Vagina (tissue), 2 donors: ENCODE data around the gene BAIAP2L1.

ENCODE experiments used
- POLR2A ChIP-seq, 2 donors: fragments of 450-650 bp; IDR thresholded peaks; one replicate each; pipeline ENCODE4 v1.6.1; 2017; ENCODE audit warnings: antibody characterized with exemption in 2 of 2, mild to moderate bottlenecking in 2 of 2, moderate library complexity in 2 of 2
- POLR2AphosphoS5 ChIP-seq, 2 donors: sonication (generic); formaldehyde crosslinking; IDR thresholded peaks; one replicate each; pipeline ENCODE4 v1.9.0; 2017; ENCODE audit warnings: antibody characterized with exemption in 2 of 2, mild to moderate bottlenecking in 2 of 2, low read depth in 1 of 2; ENCODE audit not compliant: insufficient read depth in 1 of 2
- TF ChIP-seq, protein P1 (sequence below), 3 experiments: fragments of 450-650 bp in 2 of 3; fragments of 200-600 bp in 1 of 3; sonication (generic) in 1 of 3; IDR thresholded peaks; one replicate each; pipeline ENCODE4 v1.5.1; 2017 to 2019; ENCODE audit warnings: antibody characterized with exemption in 3 of 3, mild to moderate bottlenecking in 2 of 3, moderate library complexity in 2 of 3

GRCh38 chr7:98354052-98354451 is 46.8 kb downstream of the BAIAP2L1 start:
- TF ChIP-seq, protein P1, sequence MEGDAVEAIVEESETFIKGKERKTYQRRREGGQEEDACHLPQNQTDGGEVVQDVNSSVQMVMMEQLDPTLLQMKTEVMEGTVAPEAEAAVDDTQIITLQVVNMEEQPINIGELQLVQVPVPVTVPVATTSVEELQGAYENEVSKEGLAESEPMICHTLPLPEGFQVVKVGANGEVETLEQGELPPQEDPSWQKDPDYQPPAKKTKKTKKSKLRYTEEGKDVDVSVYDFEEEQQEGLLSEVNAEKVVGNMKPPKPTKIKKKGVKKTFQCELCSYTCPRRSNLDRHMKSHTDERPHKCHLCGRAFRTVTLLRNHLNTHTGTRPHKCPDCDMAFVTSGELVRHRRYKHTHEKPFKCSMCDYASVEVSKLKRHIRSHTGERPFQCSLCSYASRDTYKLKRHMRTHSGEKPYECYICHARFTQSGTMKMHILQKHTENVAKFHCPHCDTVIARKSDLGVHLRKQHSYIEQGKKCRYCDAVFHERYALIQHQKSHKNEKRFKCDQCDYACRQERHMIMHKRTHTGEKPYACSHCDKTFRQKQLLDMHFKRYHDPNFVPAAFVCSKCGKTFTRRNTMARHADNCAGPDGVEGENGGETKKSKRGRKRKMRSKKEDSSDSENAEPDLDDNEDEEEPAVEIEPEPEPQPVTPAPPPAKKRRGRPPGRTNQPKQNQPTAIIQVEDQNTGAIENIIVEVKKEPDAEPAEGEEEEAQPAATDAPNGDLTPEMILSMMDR (IDR thresholded peaks at IDR 0.05), result no peak
- no peak for TF ChIP-seq POLR2A (IDR thresholded peaks at IDR 0.05)
- no peak for TF ChIP-seq POLR2AphosphoS5 (IDR thresholded peaks at IDR 0.05; ENCODE audit: insufficient read depth in 1 of 2, low read depth in 1 of 2)
